Panc1 (cell line): ENCODE results near the gene B4GALT6.

Experiments used
- POLR2AphosphoS5 ChIP-seq: IDR thresholded peaks from 2 replicates; pipeline ENCODE4 v1.6.1; 2012; ENCODE audit warnings: mild to moderate bottlenecking, low read depth, low read length, moderate library complexity
- SIN3A ChIP-seq: IDR thresholded peaks from 2 replicates; pipeline ENCODE4 v1.6.1; 2012; ENCODE audit warnings: low read depth, mild to moderate bottlenecking, low read length, moderate library complexity, borderline replicate concordance; ENCODE audit not compliant: insufficient read depth
- TF ChIP-seq, protein P1 (sequence below): fragments of 450-650 bp; IDR thresholded peaks from 2 replicates; pipeline ENCODE4 v1.5.1; 2017; ENCODE audit warnings: mild to moderate bottlenecking
- TF ChIP-seq, protein P2 (sequence below), 2 experiments: IDR thresholded peaks; 2 replicates each; pipeline ENCODE4 v1.6.1; 2011 to 2012; ENCODE audit warnings: low read depth in 2 of 2, control low read depth in 1 of 2, low read length in 1 of 2, mild to moderate bottlenecking in 1 of 2, moderate library complexity in 1 of 2; ENCODE audit not compliant: insufficient read depth in 1 of 2

DNA sequence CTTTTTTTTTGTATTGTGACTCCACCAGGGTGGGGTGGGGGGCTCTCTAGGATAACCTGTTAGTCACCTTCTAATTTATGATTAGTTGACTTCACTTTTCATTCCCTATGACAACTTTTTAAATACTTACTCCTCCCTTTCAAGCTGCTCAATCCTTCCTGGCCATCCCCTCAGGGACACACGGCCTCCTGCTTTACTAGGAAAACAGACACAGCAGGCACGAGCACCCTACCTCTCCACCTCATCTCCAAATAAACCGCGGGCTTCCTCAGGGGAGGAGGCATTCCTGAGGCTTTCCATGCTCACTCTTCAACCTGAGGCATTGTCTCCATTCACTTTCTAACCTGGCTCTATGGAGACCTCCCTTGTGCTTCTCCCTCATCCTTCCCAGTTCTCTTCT lies 33.0 kb downstream of the B4GALT6 start:
- TF ChIP-seq, protein P1, sequence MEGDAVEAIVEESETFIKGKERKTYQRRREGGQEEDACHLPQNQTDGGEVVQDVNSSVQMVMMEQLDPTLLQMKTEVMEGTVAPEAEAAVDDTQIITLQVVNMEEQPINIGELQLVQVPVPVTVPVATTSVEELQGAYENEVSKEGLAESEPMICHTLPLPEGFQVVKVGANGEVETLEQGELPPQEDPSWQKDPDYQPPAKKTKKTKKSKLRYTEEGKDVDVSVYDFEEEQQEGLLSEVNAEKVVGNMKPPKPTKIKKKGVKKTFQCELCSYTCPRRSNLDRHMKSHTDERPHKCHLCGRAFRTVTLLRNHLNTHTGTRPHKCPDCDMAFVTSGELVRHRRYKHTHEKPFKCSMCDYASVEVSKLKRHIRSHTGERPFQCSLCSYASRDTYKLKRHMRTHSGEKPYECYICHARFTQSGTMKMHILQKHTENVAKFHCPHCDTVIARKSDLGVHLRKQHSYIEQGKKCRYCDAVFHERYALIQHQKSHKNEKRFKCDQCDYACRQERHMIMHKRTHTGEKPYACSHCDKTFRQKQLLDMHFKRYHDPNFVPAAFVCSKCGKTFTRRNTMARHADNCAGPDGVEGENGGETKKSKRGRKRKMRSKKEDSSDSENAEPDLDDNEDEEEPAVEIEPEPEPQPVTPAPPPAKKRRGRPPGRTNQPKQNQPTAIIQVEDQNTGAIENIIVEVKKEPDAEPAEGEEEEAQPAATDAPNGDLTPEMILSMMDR: no peak
- TF ChIP-seq POLR2AphosphoS5 (no peak), SIN3A (no peak)
- TF ChIP-seq, protein P2, sequence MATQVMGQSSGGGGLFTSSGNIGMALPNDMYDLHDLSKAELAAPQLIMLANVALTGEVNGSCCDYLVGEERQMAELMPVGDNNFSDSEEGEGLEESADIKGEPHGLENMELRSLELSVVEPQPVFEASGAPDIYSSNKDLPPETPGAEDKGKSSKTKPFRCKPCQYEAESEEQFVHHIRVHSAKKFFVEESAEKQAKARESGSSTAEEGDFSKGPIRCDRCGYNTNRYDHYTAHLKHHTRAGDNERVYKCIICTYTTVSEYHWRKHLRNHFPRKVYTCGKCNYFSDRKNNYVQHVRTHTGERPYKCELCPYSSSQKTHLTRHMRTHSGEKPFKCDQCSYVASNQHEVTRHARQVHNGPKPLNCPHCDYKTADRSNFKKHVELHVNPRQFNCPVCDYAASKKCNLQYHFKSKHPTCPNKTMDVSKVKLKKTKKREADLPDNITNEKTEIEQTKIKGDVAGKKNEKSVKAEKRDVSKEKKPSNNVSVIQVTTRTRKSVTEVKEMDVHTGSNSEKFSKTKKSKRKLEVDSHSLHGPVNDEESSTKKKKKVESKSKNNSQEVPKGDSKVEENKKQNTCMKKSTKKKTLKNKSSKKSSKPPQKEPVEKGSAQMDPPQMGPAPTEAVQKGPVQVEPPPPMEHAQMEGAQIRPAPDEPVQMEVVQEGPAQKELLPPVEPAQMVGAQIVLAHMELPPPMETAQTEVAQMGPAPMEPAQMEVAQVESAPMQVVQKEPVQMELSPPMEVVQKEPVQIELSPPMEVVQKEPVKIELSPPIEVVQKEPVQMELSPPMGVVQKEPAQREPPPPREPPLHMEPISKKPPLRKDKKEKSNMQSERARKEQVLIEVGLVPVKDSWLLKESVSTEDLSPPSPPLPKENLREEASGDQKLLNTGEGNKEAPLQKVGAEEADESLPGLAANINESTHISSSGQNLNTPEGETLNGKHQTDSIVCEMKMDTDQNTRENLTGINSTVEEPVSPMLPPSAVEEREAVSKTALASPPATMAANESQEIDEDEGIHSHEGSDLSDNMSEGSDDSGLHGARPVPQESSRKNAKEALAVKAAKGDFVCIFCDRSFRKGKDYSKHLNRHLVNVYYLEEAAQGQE (IDR thresholded peaks at IDR 0.05; ENCODE audit: insufficient read depth in 1 of 2, low read depth in 2 of 2, low read length in 1 of 2): no peak
